Adipocyte (in vitro differentiated cells): Measurements from ENCODE around the gene TMEM132A.

Experiments
- DNase-seq: peaks from one replicate; pipeline ENCODE4 v3.0.0-alpha.2; 2015; ENCODE audit warnings: low read depth
- H3K27me3 ChIP-seq: replicated peaks from 2 replicates; pipeline ENCODE4 v1.7.0; 2013; ENCODE audit warnings: mild to moderate bottlenecking, low read length, moderate library complexity; ENCODE audit not compliant: control insufficient read depth, insufficient read depth
- H3K36me3 ChIP-seq: 2 replicates; pipeline ENCODE4 v1.7.0; 2013; ENCODE audit warnings: low read length, mild to moderate bottlenecking, moderate library complexity; ENCODE audit not compliant: control insufficient read depth, insufficient read depth, severe bottlenecking
- H3K4me1 ChIP-seq: 2 replicates; pipeline ENCODE4 v1.7.0; 2013; ENCODE audit warnings: mild to moderate bottlenecking, low read length, moderate library complexity; ENCODE audit not compliant: control insufficient read depth, insufficient read depth
- H3K4me3 ChIP-seq: 2 replicates; pipeline ENCODE4 v1.7.0; 2013; ENCODE audit warnings: mild to moderate bottlenecking, low read length, moderate library complexity
- H3K9ac ChIP-seq: 2 replicates; pipeline ENCODE4 v1.7.0; 2013; ENCODE audit warnings: mild to moderate bottlenecking, low read length, moderate library complexity
- H3K9me3 ChIP-seq: 2 replicates; pipeline ENCODE4 v1.7.0; 2013; ENCODE audit warnings: mild to moderate bottlenecking, low read length, moderate library complexity; ENCODE audit not compliant: control insufficient read depth

TMEM132A gene

GRCh38 chr11:60933416-60934123 is 9.3 kb downstream of the TMEM132A start:
- no peak for DNase-seq
- Histone ChIP-seq H3K4me3 (no peak overlapping the region), H3K4me1 (peaks cover 4% of the 10 kb centered on the region), H3K36me3 (no peaks in the 10 kb centered on the region), H3K9ac (no peak overlapping the region), H3K9me3 (no peaks in the 10 kb centered on the region), H3K27me3 (peaks cover 13% of the 10 kb centered on the region)

- H3K4me3 ChIP-seq, result no peak overlapping the region
- H3K36me3 ChIP-seq, result no peaks in the 10 kb centered on the region
- DNase-seq, result no peak
- no peaks in the 10 kb centered on the region for H3K9me3 ChIP-seq
- H3K9ac ChIP-seq, result no peak overlapping the region
- peaks cover 11% of the 10 kb centered on the region for H3K27me3 ChIP-seq
- H3K4me1 ChIP-seq, result peaks cover 4% of the 10 kb centered on the region
These were observed 10.0 kb downstream of the TMEM132A start for GRCh38 chr11:60934124-60934789.

- DNase-seq, result no peak
- Histone ChIP-seq H3K9ac (no peak overlapping the region), H3K9me3 (no peaks in the 10 kb centered on the region), H3K4me3 (no peak overlapping the region), H3K27me3 (peaks cover 3% of the 10 kb centered on the region), H3K4me1 (peaks cover 4% of the 10 kb centered on the region), H3K36me3 (no peaks in the 10 kb centered on the region)
These were observed 10.7 kb downstream of the TMEM132A start for GRCh38 chr11:60934790-60935605.

GRCh38 chr11:60935676-60936442 is 11.6 kb downstream of the TMEM132A start:
- Histone ChIP-seq H3K27me3 (no peaks in the 10 kb centered on the region), H3K9me3 (no peaks in the 10 kb centered on the region), H3K36me3 (no peaks in the 10 kb centered on the region), H3K4me3 (no peak overlapping the region), H3K9ac (no peak overlapping the region), H3K4me1 (peaks cover 4% of the 10 kb centered on the region)
- no peak for DNase-seq

GRCh38 chr11:60936467-60937143 is 12.3 kb downstream of the TMEM132A start:
- DNase-seq, result no peak
- Histone ChIP-seq H3K4me3 (no peak overlapping the region), H3K9ac (no peak overlapping the region), H3K4me1 (peaks cover 4% of the 10 kb centered on the region), H3K9me3 (no peaks in the 10 kb centered on the region), H3K36me3 (peaks cover 4% of the 10 kb centered on the region), H3K27me3 (no peaks in the 10 kb centered on the region)

GRCh38 chr11:60937144-60937527 is 12.9 kb downstream of the TMEM132A start:
- no peak for DNase-seq
- Histone ChIP-seq H3K27me3 (no peaks in the 10 kb centered on the region), H3K9me3 (no peaks in the 10 kb centered on the region), H3K4me1 (peaks cover 4% of the 10 kb centered on the region), H3K36me3 (peaks cover 6% of the 10 kb centered on the region), H3K9ac (no peak overlapping the region), H3K4me3 (no peak overlapping the region)

- H3K36me3 ChIP-seq, result peaks cover 6% of the 10 kb centered on the region
- H3K9ac ChIP-seq, result no peak overlapping the region
- peaks cover 3% of the 10 kb centered on the region for H3K4me1 ChIP-seq
- no peaks in the 10 kb centered on the region for H3K9me3 ChIP-seq
- H3K4me3 ChIP-seq, result no peak overlapping the region
- DNase-seq, result no peak
- H3K27me3 ChIP-seq, result no peaks in the 10 kb centered on the region
These were observed 13.6 kb downstream of the TMEM132A start for GRCh38 chr11:60937811-60938210.

GRCh38 chr11:60938500-60938899 is 14.2 kb downstream of the TMEM132A start:
- no peaks in the 10 kb centered on the region for H3K9me3 ChIP-seq
- no peak for DNase-seq
- no peak overlapping the region for H3K9ac ChIP-seq
- no peaks in the 10 kb centered on the region for H3K4me1 ChIP-seq
- no peaks in the 10 kb centered on the region for H3K27me3 ChIP-seq
- H3K4me3 ChIP-seq, result no peak overlapping the region
- H3K36me3 ChIP-seq, result peaks cover 6% of the 10 kb centered on the region

- H3K36me3 ChIP-seq, result peaks cover 6% of the 10 kb centered on the region
- no peaks in the 10 kb centered on the region for H3K9me3 ChIP-seq
- no peaks in the 10 kb centered on the region for H3K4me1 ChIP-seq
- no peaks in the 10 kb centered on the region for H3K27me3 ChIP-seq
- no peak for DNase-seq
- no peak overlapping the region for H3K4me3 ChIP-seq
- no peak overlapping the region for H3K9ac ChIP-seq
These were observed 15.0 kb downstream of the TMEM132A start for GRCh38 chr11:60939301-60939700.

- peak; percentile 34 for DNase-seq
- H3K4me3 ChIP-seq, result no peak overlapping the region
- H3K27me3 ChIP-seq, result no peaks in the 10 kb centered on the region
- no peaks in the 10 kb centered on the region for H3K9me3 ChIP-seq
- H3K36me3 ChIP-seq, result peaks cover 6% of the 10 kb centered on the region
- H3K4me1 ChIP-seq, result no peaks in the 10 kb centered on the region
- H3K9ac ChIP-seq, result no peak overlapping the region
These were observed 15.6 kb downstream of the TMEM132A start for GRCh38 chr11:60939855-60940254.
